Islet precursor cell (in vitro differentiated cells): Measurements from ENCODE around the gene NFIC.

Experiments used
- DNase-seq: peaks from one replicate; pipeline ENCODE4 v3.0.0-alpha.2; 2018

Gene NFIC

DNA sequence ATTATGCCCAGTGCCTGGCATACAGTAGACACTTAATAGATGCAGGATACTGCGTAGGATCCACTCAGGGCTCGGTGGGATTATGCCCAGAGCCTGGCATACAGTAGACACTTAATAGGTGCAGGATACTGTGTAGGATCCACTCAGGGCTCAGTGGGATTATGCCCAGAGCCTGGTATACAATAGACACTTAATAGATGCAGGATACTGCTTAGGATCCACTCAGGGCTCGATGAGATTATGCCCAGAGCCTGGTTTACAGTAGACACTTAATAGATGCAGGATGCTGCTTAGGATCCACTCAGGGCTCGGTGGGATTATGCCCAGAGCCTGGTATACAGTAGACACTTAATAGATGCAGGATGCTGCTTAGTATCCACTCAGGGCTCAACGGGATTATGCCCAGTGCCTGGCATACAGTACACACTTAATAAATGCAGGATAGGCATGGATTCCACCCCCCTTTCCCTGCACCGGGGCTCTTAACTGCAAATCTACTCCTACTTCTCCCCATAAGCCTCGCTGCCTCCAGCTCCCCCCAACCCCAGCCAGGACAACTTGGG lies 89.1 kb downstream of the NFIC start:
- no peak for DNase-seq

DNA sequence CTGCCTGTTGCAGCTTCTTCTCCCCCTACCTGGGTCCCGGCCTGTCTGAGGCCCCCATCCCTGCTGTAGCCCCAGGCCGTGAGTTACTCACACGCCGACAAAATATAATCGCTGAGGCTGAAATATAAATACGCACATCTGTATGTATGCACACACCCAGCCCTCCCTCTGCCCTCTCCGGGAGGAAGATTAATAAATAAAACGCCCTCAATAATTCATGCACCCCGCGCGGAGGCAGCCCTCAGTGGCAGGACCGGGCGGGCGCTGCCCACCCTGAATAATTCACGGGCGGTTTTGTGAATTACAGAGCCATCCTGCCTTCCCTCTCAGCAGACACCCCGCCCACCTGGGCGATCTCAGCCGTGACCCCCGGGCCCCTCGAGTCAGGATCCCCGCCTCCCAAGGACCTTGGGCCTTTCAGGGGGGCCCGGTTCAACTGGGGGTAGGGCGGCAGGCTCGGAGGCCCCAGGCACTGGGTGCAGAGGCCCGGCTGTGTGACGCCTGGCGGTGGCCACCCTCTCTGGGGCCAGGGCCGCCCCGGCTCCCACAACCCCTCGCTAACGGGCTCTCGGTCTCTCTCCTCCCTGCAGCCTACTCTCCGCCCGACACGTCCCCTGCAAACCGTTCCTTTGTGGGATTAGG lies 89.7 kb downstream of the NFIC start:
- DNase-seq = no peak

GRCh38 chr19:3456925-3457527 lies 90.6 kb downstream of the NFIC start:
- DNase-seq = no peak

DNA sequence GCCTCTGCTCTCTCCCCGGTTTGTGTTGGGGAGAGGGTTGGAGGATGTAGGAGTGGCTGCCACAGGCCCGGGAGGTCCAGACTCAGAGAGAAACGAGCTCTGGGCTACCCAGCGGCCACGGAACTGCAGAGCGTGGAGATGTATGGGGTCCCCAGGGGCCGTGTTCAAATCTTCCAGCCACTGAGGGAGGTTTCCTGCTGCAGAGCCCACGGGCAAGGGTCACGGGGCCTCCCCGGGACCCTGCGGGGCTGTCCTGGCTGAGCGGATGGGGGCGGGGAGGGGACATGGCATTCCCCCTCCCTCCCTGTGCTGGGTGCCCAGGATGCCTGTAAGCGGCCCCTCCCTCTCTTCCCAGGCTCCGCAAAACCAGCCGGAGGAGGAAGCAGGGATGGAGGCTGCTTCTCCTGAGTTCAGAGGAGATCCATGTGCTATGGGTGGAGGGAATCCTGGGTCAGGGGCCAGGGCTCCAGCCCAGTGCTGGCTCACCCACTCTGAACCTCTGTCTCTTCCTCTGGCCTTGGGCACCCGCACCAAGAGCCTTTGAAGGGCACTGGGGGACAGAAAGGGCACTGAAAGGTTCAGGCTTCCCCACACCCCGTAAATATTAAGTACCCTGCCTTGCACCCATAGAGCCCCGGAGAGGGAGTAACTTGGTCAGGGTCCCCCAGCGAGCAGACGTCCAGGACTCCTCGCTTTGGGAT lies 91.3 kb downstream of the NFIC start:
- DNase-seq = no peak

DNA sequence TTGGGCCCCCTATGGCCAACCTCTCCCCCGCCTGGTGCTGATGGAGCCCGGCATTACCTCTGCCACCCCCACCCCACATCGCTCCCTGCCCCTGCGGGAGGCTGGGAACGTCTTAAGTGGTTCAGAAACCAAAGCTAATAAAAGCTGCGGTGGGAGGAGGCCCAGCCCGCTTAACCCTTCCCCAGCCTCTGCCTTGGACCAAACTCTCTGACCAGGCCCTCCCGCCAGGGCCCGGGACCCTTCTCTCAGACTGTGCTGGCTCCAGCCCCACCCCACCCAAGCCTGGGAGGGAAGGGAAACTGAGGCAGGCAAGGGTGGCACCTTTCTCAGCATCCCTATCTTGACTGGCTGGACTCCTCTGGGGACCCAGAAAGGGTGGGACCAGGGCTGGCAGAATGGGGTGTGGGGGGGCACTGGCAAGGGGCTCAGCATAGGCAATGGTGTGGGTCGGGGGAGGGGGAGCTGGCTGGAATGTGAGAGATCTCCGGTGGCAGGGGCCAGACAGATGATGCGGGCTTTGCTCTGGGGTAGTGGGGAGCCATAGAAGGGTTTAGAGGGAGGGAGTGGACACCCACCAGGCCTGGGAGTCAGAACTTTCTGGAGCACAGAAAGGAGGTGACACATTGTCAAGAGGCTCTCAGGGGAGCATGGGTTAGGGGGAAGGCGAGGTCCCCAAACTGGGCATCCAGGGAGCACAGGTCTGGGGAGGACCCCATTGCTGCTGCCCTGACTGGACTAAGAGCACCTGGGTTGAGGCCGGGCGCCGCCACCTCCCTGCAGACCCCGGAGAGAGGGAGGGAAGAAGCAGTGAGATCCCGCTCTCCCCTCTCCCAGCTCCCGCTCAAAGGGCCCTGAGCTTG lies 92.1 kb downstream of the NFIC start:
- no peak for DNase-seq

GRCh38 chr19:3459089-3459881 lies 92.9 kb downstream of the NFIC start:
- peak; percentile 75 for DNase-seq

DNA sequence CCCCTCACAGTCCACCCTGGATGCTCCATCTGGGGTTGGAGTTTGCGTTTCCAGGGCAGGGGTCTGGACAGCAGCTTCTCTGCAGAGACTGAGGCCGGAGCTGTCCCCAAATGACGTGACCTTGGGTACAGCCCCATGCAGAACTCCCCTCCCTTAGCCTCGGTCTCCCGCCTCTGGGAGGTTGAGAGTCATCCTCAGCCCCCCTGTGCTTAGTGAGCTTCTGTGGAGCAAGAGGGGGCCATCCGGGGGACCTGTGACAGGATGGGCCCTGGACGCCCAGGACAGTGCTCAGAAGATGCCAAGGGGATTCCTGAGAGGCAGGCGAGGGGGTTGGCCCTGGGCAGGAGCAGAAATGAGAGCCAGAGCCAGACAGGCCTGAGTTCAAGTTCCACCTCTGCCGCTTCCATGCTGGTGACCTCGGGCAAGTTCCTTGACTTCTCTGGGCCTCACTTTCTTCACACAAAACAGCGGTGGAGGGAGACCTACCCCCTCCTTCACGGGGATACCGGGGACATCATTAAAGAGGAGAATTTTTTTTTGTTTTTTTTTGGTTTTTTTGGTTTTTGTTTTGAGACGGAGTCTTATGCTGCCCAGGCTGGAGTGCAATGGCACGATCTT lies 93.7 kb downstream of the NFIC start:
- DNase-seq = peak; percentile 46

- no peak for DNase-seq
These were observed 96.8 kb downstream of the NFIC start for GRCh38 chr19:3462991-3463713.

DNA sequence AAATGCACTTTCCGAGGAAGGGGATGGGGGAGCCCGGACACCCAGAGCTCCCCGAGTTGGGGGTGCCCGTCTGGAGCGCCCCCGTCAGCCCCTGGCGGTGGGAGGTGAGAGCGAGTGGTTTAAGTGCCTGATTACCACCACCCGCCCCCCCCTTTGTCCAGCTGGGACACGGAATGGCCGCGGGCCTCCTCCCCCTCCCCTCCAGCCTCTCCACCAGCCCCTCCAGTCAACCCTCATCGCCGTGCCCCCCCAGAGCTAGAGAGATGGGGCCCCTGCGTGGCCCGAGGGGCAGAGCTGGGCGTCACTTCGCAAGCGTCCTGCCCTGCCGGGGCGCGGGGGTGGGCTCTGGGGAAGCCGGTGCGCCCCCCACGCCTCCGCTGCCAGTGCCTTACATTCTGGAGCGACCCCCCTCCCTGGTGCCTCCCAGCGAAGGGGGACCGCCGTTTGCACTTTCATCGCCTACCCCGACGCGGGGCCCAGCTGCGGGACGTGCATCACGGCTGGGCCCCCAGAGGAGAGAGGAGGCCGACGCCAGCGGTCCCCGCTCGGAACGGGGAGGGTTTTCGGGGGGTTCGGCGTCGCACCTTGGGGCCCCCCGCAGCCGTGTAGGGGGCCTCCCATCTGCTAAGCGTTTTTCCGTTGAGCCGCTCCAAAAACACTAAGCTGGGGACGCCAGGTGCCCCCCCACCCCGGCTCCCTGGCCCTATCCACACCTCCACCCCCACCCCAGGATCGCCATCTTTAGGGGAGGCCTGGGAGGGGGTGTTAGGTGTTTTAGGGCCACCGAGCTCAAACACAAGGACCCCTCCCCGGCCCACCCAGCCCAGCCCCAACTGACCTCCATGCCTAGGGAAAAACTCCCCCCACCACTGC lies 97.6 kb downstream of the NFIC start:
- DNase-seq = no peak

DNA sequence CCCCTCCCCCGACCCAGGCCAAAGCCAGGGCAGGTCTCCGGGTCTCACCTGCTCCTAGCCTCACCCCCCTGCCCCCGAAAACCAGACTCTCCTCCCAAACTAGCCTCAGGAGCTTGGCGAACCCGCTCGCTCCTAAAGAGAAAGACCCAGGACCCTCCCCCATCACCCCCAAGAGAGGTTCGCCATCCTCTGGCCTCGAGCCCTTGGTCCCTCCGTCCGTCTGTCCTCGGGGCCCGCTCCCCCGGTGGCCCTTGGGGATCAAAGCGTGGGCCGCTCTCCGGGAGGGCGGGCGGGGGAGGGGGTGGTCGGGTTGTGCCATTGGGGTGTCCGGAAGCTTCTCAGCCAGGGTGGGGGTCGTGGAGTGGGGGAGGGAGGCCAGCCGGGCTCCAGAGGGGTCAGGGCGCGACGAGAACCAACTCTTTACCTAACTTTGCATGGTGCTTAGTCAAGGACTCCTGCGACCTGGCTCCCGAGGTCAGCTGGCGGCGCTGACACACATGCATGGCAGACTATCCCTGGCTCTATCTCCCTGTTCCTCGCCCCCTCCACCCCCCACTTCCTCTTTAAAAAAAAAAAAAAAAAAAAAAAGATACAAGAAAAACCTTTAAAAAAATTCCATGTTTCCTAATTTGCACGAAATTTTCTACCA lies 98.3 kb downstream of the NFIC start:
- peak; percentile 54 for DNase-seq

- DNase-seq = no peak
These were observed 99.2 kb downstream of the NFIC start for GRCh38 chr19:3465552-3465951.

- no peak for DNase-seq
These were observed 100.3 kb downstream of the NFIC start for GRCh38 chr19:3466635-3467034.

- DNase-seq = no peak
These were observed 101.2 kb downstream of the NFIC start for GRCh38 chr19:3467437-3468198.

GRCh38 chr19:3468211-3468610 lies 101.8 kb downstream of the NFIC start:
- DNase-seq = no peak

- peak; percentile 37 for DNase-seq
These were observed 103.5 kb downstream of the NFIC start for GRCh38 chr19:3469638-3470499.

GRCh38 chr19:3470500-3471128 lies 104.2 kb downstream of the NFIC start:
- DNase-seq = peak; percentile 46
